GM12801 (cell line): ENCODE results near the gene HEMK1.
A peak's percentile ranks its signal among the peaks of the same experiment; 100 is the strongest.

Experiments used
- CTCF ChIP-seq: IDR thresholded peaks from one replicate; pipeline ENCODE4 v1.5.1; 2011; ENCODE audit warnings: control low read depth; ENCODE audit not compliant: insufficient read length; ENCODE audit errors: extremely low read depth

The HEMK1 gene

DNA sequence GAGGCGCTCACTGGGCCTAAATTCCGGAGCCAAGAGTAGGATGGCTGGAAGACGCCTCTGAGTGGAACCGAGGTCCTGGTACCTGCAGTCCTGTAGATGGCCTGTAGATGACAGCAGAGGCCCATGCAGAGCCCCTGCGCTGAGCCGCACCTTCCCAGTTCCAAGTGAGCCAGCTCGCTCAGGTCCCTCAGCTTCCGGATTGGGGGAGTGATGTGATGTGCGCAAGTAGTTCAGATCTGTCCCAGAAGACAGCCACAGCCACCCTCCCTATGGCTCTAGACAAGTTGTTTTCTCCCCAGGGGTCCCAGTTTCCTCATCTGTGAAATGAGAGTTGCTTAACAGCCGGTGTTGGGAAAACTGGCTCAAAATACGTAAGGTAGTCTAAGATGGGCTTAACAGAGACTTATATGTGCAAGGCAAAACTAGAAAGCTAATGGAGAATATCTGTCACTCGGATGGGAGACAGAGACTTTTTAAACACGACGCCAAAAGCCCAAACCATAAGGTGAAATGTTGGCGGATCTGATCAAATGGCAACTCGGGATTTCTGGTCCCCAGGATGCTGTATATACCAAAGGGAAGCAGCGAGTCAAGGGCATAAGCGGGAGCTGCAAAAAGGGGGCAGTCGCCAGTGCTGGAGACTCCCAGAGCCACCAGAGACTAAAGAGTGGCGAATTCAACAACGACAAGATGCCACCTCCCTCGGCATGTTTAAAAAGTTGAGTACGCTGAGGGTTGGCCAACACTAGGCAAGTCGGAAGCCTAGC lies 46.9 kb downstream of the HEMK1 start:
- TF ChIP-seq CTCF = peak; percentile 100

DNA sequence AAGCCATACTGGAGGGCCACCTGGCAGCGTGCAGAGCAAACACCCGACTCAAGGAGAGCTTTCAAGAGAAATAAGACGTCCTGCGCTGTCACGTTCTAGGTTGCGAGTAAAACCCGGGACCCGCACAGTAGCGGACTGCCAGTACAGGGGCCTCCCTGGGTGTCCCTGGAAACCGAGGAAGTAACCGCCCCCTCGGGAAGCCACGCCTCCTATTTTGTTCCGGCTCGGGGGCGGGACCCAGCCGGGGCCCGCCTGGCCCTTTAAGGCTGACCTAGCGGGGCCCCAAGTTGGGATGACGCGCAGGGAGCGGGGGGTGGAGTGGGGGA lies 47.4 kb downstream of the HEMK1 start:
- no peak for TF ChIP-seq CTCF

- TF ChIP-seq CTCF = no peak
These were observed 47.9 kb downstream of the HEMK1 start, which contains the start of gene MAPKAPK3 for GRCh38 chr3:50617096-50617791. Gene MAPKAPK3 (plus strand): TSS chr3:50617151. CDS start chr3:50617566, 415 bp downstream.

DNA sequence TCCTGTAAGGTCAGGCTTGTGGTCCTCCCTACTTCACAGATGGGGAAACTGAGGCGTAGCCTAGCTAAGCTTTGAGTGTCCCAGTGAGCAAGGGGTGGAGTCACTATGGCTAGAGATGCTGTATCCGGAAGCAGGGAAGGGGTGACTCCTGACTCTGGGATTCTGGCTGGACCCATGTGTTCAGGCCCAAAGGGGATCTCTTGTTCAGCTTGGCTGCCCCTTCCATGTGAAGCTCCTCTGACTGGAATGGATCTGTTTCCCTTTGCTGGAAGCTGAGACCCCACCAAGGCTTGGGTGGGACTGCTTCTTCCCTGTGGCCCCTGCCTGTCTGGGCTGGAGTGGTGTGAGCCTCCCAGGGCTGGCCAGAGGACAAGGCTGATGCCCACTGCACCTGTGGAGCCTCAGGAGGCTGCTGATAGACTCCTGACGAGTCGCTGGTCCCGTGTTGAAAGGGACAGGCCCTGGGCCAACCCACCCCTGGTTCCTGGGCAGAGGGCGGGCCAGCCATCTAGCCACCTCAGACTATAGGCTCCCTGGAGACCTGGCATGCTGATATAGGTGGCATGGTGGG lies 48.7 kb downstream of the HEMK1 start:
- no peak for TF ChIP-seq CTCF

- TF ChIP-seq CTCF = no peak
These were observed 51.1 kb downstream of the HEMK1 start for GRCh38 chr3:50620420-50620819.

DNA sequence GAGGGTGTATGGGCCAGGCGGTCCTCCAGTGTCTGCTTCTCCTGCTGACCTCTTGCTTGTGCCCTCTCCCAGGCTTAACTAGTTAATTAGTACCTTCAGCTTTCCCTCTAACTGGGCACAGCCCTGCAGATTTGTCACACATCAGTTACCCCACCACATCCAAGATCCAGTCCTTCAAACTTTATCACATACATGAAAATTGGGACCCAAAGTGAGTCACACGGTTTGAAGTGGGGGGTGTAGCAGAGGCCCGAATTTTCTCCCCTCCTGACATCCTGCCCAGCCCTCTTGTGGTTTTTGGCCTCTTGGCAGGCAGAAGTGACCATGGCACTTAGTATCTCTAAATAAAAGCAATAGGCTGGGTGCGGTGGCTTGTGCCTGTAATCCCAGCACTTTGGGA lies 51.5 kb downstream of the HEMK1 start:
- no peak for TF ChIP-seq CTCF

GRCh38 chr3:50622881-50623280 lies 53.6 kb downstream of the HEMK1 start:
- no peak for TF ChIP-seq CTCF
